Mononuclear cell (primary cell): Measurements from ENCODE around the gene YIF1A. TPM values are rescaled to one million over a fixed set of nuclear protein-coding genes. Genes with fewer than 3 reads are reported as not detected.
"Not testable (repeated sequence)": the region's sequence is repeated elsewhere in the genome, so short reads cannot be mapped to it uniquely, and the experiment has no call there.

Experiments used
- H3K27me3 ChIP-seq: 2 replicates; pipeline ENCODE4 v1.6.0; 2011; ENCODE audit warnings: low read length, control low read depth; ENCODE audit not compliant: insufficient read depth
- H3K4me1 ChIP-seq: 2 replicates; pipeline ENCODE4 v1.5.1; 2011; ENCODE audit warnings: mild to moderate bottlenecking, low read length, control low read depth; ENCODE audit not compliant: insufficient read depth
- H3K4me3 ChIP-seq: 2 replicates; pipeline ENCODE4 v1.5.1; 2011; ENCODE audit warnings: mild to moderate bottlenecking, low read length, moderate library complexity
- H3K9me3 ChIP-seq: 2 replicates; pipeline ENCODE4 v1.5.1; 2011; ENCODE audit warnings: low read depth, mild to moderate bottlenecking, control low read depth, low read length
- total RNA-seq: library from RNA; depleted of rRNA; stranded (reverse); fragments of >200 nt; gene quantifications from one replicate; pipeline ENCODE4 v1.2.3, GENCODE V29; 2012

YIF1A gene
- total RNA-seq, 1 donor, result 13.1 TPM

GRCh38 chr11:66264383-66264782 lies 24.6 kb downstream of the YIF1A start:
- Histone ChIP-seq H3K27me3 (no peaks in the 10 kb centered on the region), H3K9me3 (no peaks in the 10 kb centered on the region)

DNA sequence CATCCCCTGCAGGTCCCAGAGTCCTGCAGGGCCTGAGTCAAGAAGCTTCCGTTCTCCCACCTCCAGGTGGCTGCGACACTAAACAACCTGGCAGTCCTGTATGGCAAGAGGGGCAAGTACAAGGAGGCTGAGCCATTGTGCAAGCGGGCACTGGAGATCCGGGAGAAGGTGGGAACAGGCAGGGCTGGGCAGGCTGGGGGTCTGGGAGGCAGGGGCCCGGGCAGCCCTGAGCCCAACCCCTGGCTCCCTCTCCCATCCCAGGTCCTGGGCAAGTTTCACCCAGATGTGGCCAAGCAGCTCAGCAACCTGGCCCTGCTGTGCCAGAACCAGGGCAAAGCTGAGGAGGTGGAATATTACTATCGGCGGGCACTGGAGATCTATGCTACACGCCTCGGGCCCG lies 25.2 kb downstream of the YIF1A start:
- H3K4me3 ChIP-seq, result no peak overlapping the region
- H3K27me3 ChIP-seq, result no peaks in the 10 kb centered on the region
- H3K4me1 ChIP-seq, result peaks cover 14% of the 10 kb centered on the region
- no peaks in the 10 kb centered on the region for H3K9me3 ChIP-seq

More at GRCh38 chr11:66264383-66264782, 24.6 kb downstream of the YIF1A start:
- peaks cover 17% of the 10 kb centered on the region for H3K4me1 ChIP-seq
- H3K4me3 ChIP-seq, result no peak overlapping the region

DNA sequence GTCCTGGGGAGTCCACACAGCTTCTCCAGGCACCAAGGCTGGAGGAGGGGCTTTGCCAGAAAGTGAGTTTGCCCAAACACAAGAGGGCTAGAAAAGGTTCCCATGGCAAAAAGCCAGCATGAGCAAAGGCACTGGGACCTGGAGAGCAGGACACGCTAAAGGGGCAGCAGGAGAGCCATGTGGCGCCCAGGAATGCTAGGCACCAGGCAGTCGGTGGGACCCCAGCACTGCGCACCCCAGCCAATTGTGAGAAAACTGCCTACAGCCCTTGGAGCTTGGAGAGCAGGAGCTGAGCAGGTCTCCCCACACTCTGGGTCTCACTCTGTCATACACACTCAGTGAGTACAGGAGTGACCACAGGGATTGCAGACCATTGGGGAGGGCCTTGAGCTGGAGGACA lies 25.7 kb downstream of the YIF1A start:
- no peaks in the 10 kb centered on the region for H3K27me3 ChIP-seq
- no peaks in the 10 kb centered on the region for H3K9me3 ChIP-seq
- H3K4me3 ChIP-seq, result no peak overlapping the region
- H3K4me1 ChIP-seq, result peaks cover 20% of the 10 kb centered on the region

GRCh38 chr11:66262696-66263095 lies 26.2 kb downstream of the YIF1A start:
- H3K4me3 ChIP-seq, result no peak overlapping the region
- no peaks in the 10 kb centered on the region for H3K9me3 ChIP-seq
- H3K27me3 ChIP-seq, result no peaks in the 10 kb centered on the region
- H3K4me1 ChIP-seq, result peaks cover 18% of the 10 kb centered on the region

GRCh38 chr11:66262191-66262590 lies 26.8 kb downstream of the YIF1A start:
- H3K4me3 ChIP-seq, result no peak overlapping the region
- H3K4me1 ChIP-seq, result peaks cover 16% of the 10 kb centered on the region
- no peaks in the 10 kb centered on the region for H3K9me3 ChIP-seq
- no peaks in the 10 kb centered on the region for H3K27me3 ChIP-seq

DNA sequence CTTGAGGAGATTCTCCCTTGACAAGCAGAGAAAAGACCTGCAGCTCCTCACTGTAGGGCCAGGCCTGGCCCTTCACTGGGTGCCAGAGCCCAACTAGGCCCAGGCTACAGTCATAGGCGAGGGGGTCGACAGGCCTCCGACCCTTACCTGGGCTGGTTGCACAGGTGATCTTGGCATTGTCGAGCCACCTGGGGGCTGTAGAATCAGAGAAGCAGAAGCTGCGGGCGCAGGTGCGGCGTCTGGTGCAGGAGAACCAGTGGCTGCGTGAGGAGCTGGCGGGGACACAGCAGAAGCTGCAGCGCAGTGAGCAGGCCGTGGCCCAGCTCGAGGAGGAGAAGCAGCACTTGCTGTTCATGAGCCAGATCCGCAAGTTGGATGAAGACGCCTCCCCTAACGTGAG lies 27.4 kb downstream of the YIF1A start:
- peaks cover 3% of the 10 kb centered on the region for H3K27me3 ChIP-seq
- H3K4me3 ChIP-seq, result no peak overlapping the region
- H3K9me3 ChIP-seq, result no peaks in the 10 kb centered on the region
- H3K4me1 ChIP-seq, result peaks cover 15% of the 10 kb centered on the region

DNA sequence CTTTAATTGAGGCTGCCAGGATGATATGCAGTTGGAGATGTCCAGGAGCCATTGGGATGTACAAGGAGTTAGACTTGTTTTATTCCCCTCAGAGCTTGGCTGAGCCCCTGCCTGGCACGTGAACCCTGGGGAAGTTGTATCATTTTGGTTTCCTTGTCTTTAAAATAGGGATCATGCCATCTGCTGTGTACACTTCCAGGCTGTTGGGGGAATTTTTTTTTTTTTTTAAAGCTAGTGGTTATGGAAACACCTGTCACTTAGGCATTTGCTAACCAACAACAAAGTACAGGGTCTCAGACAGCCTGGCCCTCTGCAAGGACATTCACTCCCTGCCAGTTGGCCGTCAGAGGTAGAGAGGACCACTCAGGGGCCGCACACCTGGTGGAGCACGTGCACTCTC lies 29.0 kb downstream of the YIF1A start:
- no peaks in the 10 kb centered on the region for H3K9me3 ChIP-seq
- peaks cover 20% of the 10 kb centered on the region for H3K4me1 ChIP-seq
- no peak overlapping the region for H3K4me3 ChIP-seq
- peaks cover 6% of the 10 kb centered on the region for H3K27me3 ChIP-seq

- H3K4me3 ChIP-seq, result no peak overlapping the region
- no peaks in the 10 kb centered on the region for H3K9me3 ChIP-seq
- H3K27me3 ChIP-seq, result peaks cover 6% of the 10 kb centered on the region
- peaks cover 20% of the 10 kb centered on the region for H3K4me1 ChIP-seq
Measured at GRCh38 chr11:66259225-66259624, 29.7 kb downstream of the YIF1A start.

- Histone ChIP-seq H3K9me3 (no peaks in the 10 kb centered on the region), H3K4me3 (peak overlapping the region; percentile 70), H3K4me1 (peaks cover 20% of the 10 kb centered on the region), H3K27me3 (peaks cover 6% of the 10 kb centered on the region)
Measured at GRCh38 chr11:66258473-66258893, 30.5 kb downstream of the YIF1A start.

- H3K4me1 ChIP-seq, result peaks cover 11% of the 10 kb centered on the region
- H3K27me3 ChIP-seq, H3K9me3 ChIP-seq: not testable (repeated sequence)
Measured at GRCh38 chr11:66253081-66253480, 35.9 kb downstream of the YIF1A start.

GRCh38 chr11:66251809-66252208 lies 37.1 kb downstream of the YIF1A start:
- Histone ChIP-seq H3K4me3 (no peak overlapping the region), H3K27me3 (peaks cover 6% of the 10 kb centered on the region), H3K9me3 (no peaks in the 10 kb centered on the region), H3K4me1 (peaks cover 7% of the 10 kb centered on the region)

More at GRCh38 chr11:66253081-66253480, 35.9 kb downstream of the YIF1A start:
- H3K4me3 ChIP-seq, result not testable (repeated sequence)

GRCh38 chr11:66248903-66249302 lies 40.0 kb downstream of the YIF1A start:
- no peaks in the 10 kb centered on the region for H3K4me1 ChIP-seq
- H3K27me3 ChIP-seq, result no peaks in the 10 kb centered on the region
- no peak overlapping the region for H3K4me3 ChIP-seq
- H3K9me3 ChIP-seq, result no peaks in the 10 kb centered on the region

GRCh38 chr11:66247801-66248200 lies 41.1 kb downstream of the YIF1A start:
- no peaks in the 10 kb centered on the region for H3K27me3 ChIP-seq
- no peaks in the 10 kb centered on the region for H3K9me3 ChIP-seq
- no peaks in the 10 kb centered on the region for H3K4me1 ChIP-seq
- no peak overlapping the region for H3K4me3 ChIP-seq

DNA sequence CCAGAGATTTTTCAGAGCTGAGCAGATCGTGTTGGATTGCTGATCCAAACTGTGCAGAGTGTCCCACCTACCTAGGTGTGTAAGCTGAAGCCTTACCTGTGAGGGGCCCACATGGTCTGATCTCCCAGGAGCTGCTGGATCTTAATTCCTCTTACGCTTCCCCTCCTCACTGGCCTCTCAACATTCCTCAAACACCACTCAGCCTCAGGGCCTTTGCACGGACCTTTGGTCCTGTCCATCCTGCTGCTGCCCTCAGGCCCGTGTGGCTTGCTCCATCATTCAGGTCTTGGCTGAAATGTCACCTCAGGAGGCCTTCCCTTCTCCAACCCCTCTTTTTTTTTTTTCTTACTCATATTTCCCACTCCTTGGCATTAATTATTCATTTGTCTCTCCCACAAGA lies 41.6 kb downstream of the YIF1A start:
- no peaks in the 10 kb centered on the region for H3K27me3 ChIP-seq
- H3K4me3 ChIP-seq, result no peak overlapping the region
- no peaks in the 10 kb centered on the region for H3K9me3 ChIP-seq
- no peaks in the 10 kb centered on the region for H3K4me1 ChIP-seq

DNA sequence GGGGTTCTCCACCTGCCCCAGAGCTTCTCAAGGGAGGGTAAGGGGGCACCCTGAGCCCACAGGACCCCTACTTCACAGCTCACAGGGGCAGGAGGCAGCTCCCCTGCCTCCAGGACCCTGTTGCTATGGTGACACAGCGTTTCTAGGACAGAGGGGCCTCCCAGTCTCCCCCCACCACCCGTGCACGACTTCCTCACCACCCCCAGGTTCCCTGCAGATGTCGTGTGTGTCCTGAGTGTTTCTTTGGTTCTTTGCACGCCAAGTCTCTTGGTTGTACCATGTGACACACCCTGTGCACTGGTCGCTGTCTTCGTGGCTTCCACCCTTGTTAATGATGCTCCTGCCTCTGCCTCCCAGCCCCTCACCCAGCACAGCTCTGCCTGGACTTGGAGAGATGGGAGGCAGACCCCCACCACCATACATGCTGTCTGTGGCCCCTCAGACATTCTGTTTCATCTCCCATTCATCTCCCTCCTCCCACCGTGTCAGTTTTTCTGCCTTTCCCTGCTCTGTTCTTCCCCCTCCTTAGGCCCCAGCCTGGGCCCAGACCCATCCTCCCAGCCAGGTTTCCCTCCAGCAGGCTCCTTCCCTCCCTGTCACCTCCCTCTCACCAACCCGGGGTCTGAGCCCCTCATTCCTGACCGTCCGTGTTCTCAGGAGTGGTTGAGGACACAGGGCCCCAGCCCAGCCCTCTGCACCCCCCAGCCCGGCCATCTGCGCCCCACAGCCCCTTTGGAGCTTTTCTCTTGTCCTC lies 45.0 kb downstream of the YIF1A start:
- H3K9me3 ChIP-seq, result no peaks in the 10 kb centered on the region
- H3K4me1 ChIP-seq, result no peaks in the 10 kb centered on the region
- no peak overlapping the region for H3K4me3 ChIP-seq
- H3K27me3 ChIP-seq, result no peaks in the 10 kb centered on the region

DNA sequence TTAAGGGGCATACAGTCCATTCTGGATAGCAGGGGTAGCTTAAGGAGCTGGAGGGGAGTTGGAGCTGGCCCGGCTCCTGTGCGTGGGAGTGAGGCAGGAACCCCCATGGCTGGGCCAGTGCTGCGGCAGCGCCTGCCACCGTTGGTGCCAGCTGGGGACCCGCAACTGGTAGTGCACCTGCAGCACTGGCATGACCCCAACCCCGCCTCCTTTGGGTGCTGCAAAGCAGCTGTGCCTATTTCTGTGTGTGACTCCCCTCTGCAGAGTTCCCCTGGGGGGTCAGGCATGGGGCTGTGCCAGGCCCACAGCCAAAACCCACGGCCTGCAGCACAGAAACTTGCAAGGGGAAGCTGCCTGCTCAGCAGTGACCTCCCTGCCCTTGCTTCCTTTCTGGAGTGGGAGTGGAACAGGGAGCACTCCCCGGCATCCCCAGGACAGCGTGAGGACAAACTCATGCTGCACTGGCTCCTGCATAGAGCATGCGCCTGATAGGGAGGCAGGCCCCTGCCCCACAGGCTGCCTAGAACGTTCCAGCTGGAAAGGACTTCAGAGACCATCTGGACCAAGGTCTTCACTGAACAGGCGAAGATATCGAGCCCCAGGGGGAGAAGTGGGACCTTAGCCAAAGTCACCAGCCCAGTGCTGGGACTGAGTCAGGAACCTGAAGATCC lies 46.7 kb downstream of the YIF1A start:
- Histone ChIP-seq H3K9me3 (no peaks in the 10 kb centered on the region), H3K27me3 (no peaks in the 10 kb centered on the region), H3K4me1 (no peaks in the 10 kb centered on the region), H3K4me3 (no peak overlapping the region)
